C4-2B (cell line): ENCODE measurements around the gene SYPL1.

Experiments used
- ZFX ChIP-seq: fragments of 450-650 bp; IDR thresholded peaks from 2 replicates; pipeline ENCODE4 v1.6.1; 2017
- TF ChIP-seq, protein P1 (sequence below): fragments of 450-650 bp; conservative IDR thresholded peaks from 2 replicates; pipeline ENCODE4 v1.5.1; 2017; ENCODE audit warnings: mild to moderate bottlenecking

DNA sequence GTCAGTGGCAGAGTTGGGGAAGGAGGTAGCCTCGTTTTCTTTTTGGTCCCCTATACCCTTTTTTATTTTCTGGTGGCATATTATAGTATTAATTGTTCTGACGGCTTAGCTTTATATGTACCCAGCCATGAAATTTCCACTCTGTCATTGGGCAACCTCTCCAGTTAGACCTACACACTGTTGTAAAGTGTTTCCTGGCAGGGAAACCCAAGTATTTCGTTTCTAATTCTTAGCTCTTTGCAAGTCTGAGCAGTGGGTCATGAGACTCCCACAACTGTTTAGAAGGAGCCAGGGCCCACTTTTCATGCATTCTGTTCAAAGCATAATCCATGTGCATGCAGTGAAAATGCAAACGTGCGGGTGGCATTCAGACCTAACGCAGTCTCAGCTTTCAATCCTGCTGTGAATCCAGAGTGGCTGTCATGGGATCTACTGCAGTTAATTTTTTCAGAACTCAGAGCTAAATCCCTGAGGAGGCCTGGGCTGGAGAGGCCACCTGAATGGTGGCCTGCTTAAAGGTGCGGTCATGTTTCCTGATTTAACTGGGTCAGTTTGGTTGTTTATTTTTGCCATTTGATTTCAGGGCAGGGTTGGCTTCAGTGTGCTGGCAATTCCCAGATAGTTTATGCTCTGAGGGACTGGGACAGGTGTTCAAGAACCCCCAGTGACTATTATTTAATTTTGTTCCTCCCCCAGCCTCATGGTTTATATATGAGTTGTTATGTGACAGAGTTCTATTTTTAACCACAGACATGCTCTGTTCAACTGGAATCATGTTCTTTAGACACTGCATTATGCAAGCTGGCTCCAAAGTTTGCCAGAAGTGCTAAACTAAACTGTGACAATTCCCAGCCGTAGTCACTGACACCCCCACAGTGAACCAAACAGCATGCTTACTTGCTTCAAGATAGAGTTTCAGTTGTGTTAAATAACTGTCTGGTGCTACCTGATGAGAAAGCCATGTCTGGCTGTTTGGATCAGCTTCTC lies 27.4 kb upstream of the SYPL1 start:
- TF ChIP-seq, protein P1, sequence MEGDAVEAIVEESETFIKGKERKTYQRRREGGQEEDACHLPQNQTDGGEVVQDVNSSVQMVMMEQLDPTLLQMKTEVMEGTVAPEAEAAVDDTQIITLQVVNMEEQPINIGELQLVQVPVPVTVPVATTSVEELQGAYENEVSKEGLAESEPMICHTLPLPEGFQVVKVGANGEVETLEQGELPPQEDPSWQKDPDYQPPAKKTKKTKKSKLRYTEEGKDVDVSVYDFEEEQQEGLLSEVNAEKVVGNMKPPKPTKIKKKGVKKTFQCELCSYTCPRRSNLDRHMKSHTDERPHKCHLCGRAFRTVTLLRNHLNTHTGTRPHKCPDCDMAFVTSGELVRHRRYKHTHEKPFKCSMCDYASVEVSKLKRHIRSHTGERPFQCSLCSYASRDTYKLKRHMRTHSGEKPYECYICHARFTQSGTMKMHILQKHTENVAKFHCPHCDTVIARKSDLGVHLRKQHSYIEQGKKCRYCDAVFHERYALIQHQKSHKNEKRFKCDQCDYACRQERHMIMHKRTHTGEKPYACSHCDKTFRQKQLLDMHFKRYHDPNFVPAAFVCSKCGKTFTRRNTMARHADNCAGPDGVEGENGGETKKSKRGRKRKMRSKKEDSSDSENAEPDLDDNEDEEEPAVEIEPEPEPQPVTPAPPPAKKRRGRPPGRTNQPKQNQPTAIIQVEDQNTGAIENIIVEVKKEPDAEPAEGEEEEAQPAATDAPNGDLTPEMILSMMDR = no peak
- no peak for TF ChIP-seq ZFX
